Smooth muscle cell (in vitro differentiated cells): Measurements from ENCODE around the gene COG5. TPM values are rescaled to one million over a fixed set of nuclear protein-coding genes. Genes with fewer than 3 reads are reported as not detected.

ENCODE experiments used
- DNase-seq: peaks from one replicate; lab custom pipeline; 2025; ENCODE audit not compliant: unreplicated experiment; lab: John Stamatoyannopoulos, UW
- H2AFZ ChIP-seq: fragments of 200-600 bp; sonication (generic); 2 replicates; pipeline ENCODE4 v1.6.0; 2016; ENCODE audit warnings: antibody characterized with exemption, low read depth, mild to moderate bottlenecking
- H3F3A ChIP-seq: fragments of 200-600 bp; sonication (generic); 2 replicates; pipeline ENCODE4 v1.6.0; 2017; ENCODE audit warnings: antibody characterized with exemption, low read depth
- H3K27ac ChIP-seq: fragments of 200-600 bp; sonication (generic); 2 replicates; pipeline ENCODE4 v1.5.1; 2016; ENCODE audit warnings: low read depth, mild to moderate bottlenecking
- H3K27me3 ChIP-seq: fragments of 200-600 bp; sonication (generic); 2 replicates; pipeline ENCODE4 v1.6.1; 2016; ENCODE audit warnings: low read depth, mild to moderate bottlenecking
- H3K36me3 ChIP-seq: fragments of 200-600 bp; sonication (generic); 2 replicates; pipeline ENCODE4 v1.5.1; 2016; ENCODE audit warnings: low read depth
- H3K4me1 ChIP-seq: fragments of 200-600 bp; sonication (generic); 2 replicates; pipeline ENCODE4 v1.5.1; 2016; ENCODE audit warnings: low read depth
- H3K4me2 ChIP-seq: fragments of 200-600 bp; sonication (generic); 2 replicates; pipeline ENCODE4 v1.6.0; 2016; ENCODE audit warnings: mild to moderate bottlenecking
- H3K4me3 ChIP-seq: fragments of 200-600 bp; sonication (generic); 2 replicates; pipeline ENCODE4 v1.5.1; 2016; ENCODE audit warnings: mild to moderate bottlenecking
- H3K79me2 ChIP-seq: fragments of 200-600 bp; sonication (generic); 2 replicates; pipeline ENCODE4 v1.6.0; 2016; ENCODE audit warnings: low read depth, mild to moderate bottlenecking
- H3K9ac ChIP-seq: fragments of 200-600 bp; sonication (generic); 2 replicates; pipeline ENCODE4 v1.6.0; 2016; ENCODE audit warnings: low read depth
- H3K9me3 ChIP-seq: fragments of 200-600 bp; sonication (generic); replicated peaks from 2 replicates; pipeline ENCODE4 v1.5.1; 2016; ENCODE audit warnings: low read depth
- H4K20me1 ChIP-seq: fragments of 200-600 bp; sonication (generic); 2 replicates; pipeline ENCODE4 v1.6.0; 2016; ENCODE audit warnings: low read depth
- CTCF ChIP-seq: fragments of 200-600 bp; sonication (generic); IDR thresholded peaks from 2 replicates; pipeline ENCODE4 v1.5.1; 2017; ENCODE audit warnings: borderline replicate concordance, mild to moderate bottlenecking, antibody characterized with exemption; ENCODE audit not compliant: insufficient read depth, poor library complexity, severe bottlenecking
- WGBS: methylation state at CpG from one replicate; pipeline ENCODE4 v1.1.7; 2016; ENCODE audit warnings: low lambda C conversion rate; 5-methylcytosine and 5-hydroxymethylcytosine counted together
- polyA plus RNA-seq: library from polyadenylated mRNA; unstranded; fragments of >200 nt; fragmentation: Nextera tagmentation; extraction: Ambion mirVana; gene quantifications from 2 replicates; pipeline ENCODE4 v1.2.1, GENCODE V29; 2016
- total RNA-seq: library from RNA; depleted of rRNA; stranded (reverse); fragments of >200 nt; gene quantifications from 2 replicates; pipeline ENCODE4 v1.2.3, GENCODE V29; 2014

COG5 gene
- total and polyA plus RNA-seq, 2 experiments from 2014 or later = 24.3 to 44.3 TPM

- Histone ChIP-seq H3K27ac (no peak overlapping the region), H3K4me1 (no peaks in the 10 kb centered on the region), H3K9me3 (no peaks in the 10 kb centered on the region), H3K27me3 (no peaks in the 10 kb centered on the region), H3K79me2 (no peaks in the 10 kb centered on the region), H3K4me3 (no peak overlapping the region), H4K20me1 (peaks cover 52% of the 10 kb centered on the region), H2AFZ (no peak overlapping the region), H3K4me2 (no peak overlapping the region), H3K36me3 (peaks cover 12% of the 10 kb centered on the region), H3K9ac (no peak overlapping the region), H3F3A (peaks cover 3% of the 10 kb centered on the region)
- DNase-seq = no peak
- no peak for TF ChIP-seq CTCF
These were observed 33.0 kb downstream of the COG5 start for GRCh38 chr7:107530751-107531150.

- Histone ChIP-seq H3K79me2 (no peaks in the 10 kb centered on the region), H3K27ac (no peak overlapping the region), H3K27me3 (no peaks in the 10 kb centered on the region), H3K4me1 (no peaks in the 10 kb centered on the region), H3K36me3 (peaks cover 13% of the 10 kb centered on the region), H3K9ac (no peak overlapping the region), H3K4me3 (no peak overlapping the region), H4K20me1 (peaks cover 40% of the 10 kb centered on the region), H3K9me3 (no peaks in the 10 kb centered on the region), H3K4me2 (no peak overlapping the region), H3F3A (peaks cover 3% of the 10 kb centered on the region), H2AFZ (no peak overlapping the region)
- TF ChIP-seq CTCF = no peak
- no peak for DNase-seq
These were observed 35.3 kb downstream of the COG5 start for GRCh38 chr7:107528461-107528860.

- Histone ChIP-seq H3K27me3 (no peaks in the 10 kb centered on the region), H3K4me2 (no peak overlapping the region), H2AFZ (no peak overlapping the region), H3K79me2 (no peaks in the 10 kb centered on the region), H3F3A (peaks cover 3% of the 10 kb centered on the region), H3K9me3 (no peaks in the 10 kb centered on the region), H3K36me3 (peaks cover 16% of the 10 kb centered on the region), H3K27ac (no peak overlapping the region), H4K20me1 (peaks cover 29% of the 10 kb centered on the region), H3K4me1 (no peaks in the 10 kb centered on the region), H3K4me3 (no peak overlapping the region), H3K9ac (no peak overlapping the region)
- WGBS = 98% methylated on average over 3 of the region's 3 CpGs
- DNase-seq = no peak
- TF ChIP-seq CTCF = no peak
These were observed 36.5 kb downstream of the COG5 start for GRCh38 chr7:107527196-107527595.

GRCh38 chr7:107526672-107527071, 37.0 kb downstream of the COG5 start:
- Histone ChIP-seq H3K9me3 (no peaks in the 10 kb centered on the region), H3K27me3 (no peaks in the 10 kb centered on the region), H3K4me3 (no peak overlapping the region), H3K4me2 (no peak overlapping the region), H3K36me3 (peaks cover 17% of the 10 kb centered on the region), H3F3A (peaks cover 3% of the 10 kb centered on the region), H4K20me1 (peaks cover 24% of the 10 kb centered on the region), H2AFZ (no peak overlapping the region), H3K27ac (no peak overlapping the region), H3K9ac (no peak overlapping the region), H3K4me1 (no peaks in the 10 kb centered on the region), H3K79me2 (peaks cover 2% of the 10 kb centered on the region)
- no peak for TF ChIP-seq CTCF
- no peak for DNase-seq
- WGBS = 98% methylated on average over 2 of the region's 2 CpGs
